Measurements from ENCODE around the gene ADK.

ADK gene

GRCh38 chr10:74194545-74194944 lies 43.5 kb downstream of the ADK start:
- no peak for DNase-seq (ENCODE audit: low read depth)
- TF ChIP-seq CTCF (IDR thresholded peaks at IDR 0.05; ENCODE audit: low read depth, low read length, missing control alignments) = no peak
- no peak overlapping the region for H3K4me3 ChIP-seq (ENCODE audit: low read depth, low read length)

GRCh38 chr10:74194999-74195398 lies 44.0 kb downstream of the ADK start:
- no peak for TF ChIP-seq CTCF (IDR thresholded peaks at IDR 0.05; ENCODE audit: low read depth, low read length, missing control alignments)
- DNase-seq (ENCODE audit: low read depth) = no peak
- H3K4me3 ChIP-seq (ENCODE audit: low read depth, low read length) = no peak overlapping the region

GRCh38 chr10:74199315-74199714 lies 48.3 kb downstream of the ADK start:
- no peak for TF ChIP-seq CTCF (IDR thresholded peaks at IDR 0.05; ENCODE audit: low read depth, low read length, missing control alignments)
- DNase-seq (ENCODE audit: low read depth) = no peak
- no peak overlapping the region for H3K4me3 ChIP-seq (ENCODE audit: low read depth, low read length)

- no peak for DNase-seq (ENCODE audit: low read depth)
- no peak for TF ChIP-seq CTCF (IDR thresholded peaks at IDR 0.05; ENCODE audit: low read depth, low read length, missing control alignments)
- no peak overlapping the region for H3K4me3 ChIP-seq (ENCODE audit: low read depth, low read length)
These were observed 51.3 kb downstream of the ADK start for GRCh38 chr10:74202356-74202755.

- H3K4me3 ChIP-seq (ENCODE audit: low read depth, low read length) = no peak overlapping the region
- DNase-seq (ENCODE audit: low read depth) = no peak
- no peak for TF ChIP-seq CTCF (IDR thresholded peaks at IDR 0.05; ENCODE audit: low read depth, low read length, missing control alignments)
These were observed 55.7 kb downstream of the ADK start for GRCh38 chr10:74206746-74207145.

GRCh38 chr10:74207691-74208480 lies 56.9 kb downstream of the ADK start:
- DNase-seq (ENCODE audit: low read depth) = no peak
- H3K4me3 ChIP-seq (ENCODE audit: low read depth, low read length) = no peak overlapping the region
- TF ChIP-seq CTCF (IDR thresholded peaks at IDR 0.05; ENCODE audit: low read depth, low read length, missing control alignments) = no peak

GRCh38 chr10:74208997-74209396 lies 58.0 kb downstream of the ADK start:
- H3K4me3 ChIP-seq (ENCODE audit: low read depth, low read length) = no peak overlapping the region
- no peak for TF ChIP-seq CTCF (IDR thresholded peaks at IDR 0.05; ENCODE audit: low read depth, low read length, missing control alignments)
- no peak for DNase-seq (ENCODE audit: low read depth)

All from GM12864 (cell line).